Left ventricle myocardium superior (tissue), 1 donor: ENCODE measurements around the gene SCN1B. TPM values are rescaled to one million over a fixed set of nuclear protein-coding genes. Genes with fewer than 3 reads are reported as not detected.
"Not testable (repeated sequence)": the region's sequence is repeated elsewhere in the genome, so short reads cannot be mapped to it uniquely, and the experiment has no call there.

Source experiments
- ATAC-seq: fragments of 200-7000 bp; cut with Tn5 transposase; one replicate; pipeline ENCODE4 v1.9.1; 2020; ENCODE audit warnings: mild to moderate bottlenecking, moderate library complexity
- DNase-seq: peaks from one replicate; pipeline ENCODE4 v3.0.0-alpha.2; 2020
- intact Hi-C: fragments of 100-400 bp; cut with micrococcal nuclease; formaldehyde crosslinking; loops from one replicate; pipeline ENCODE4 v1.11.0; 2022
- total RNA-seq: library from RNA; stranded (reverse); fragmentation: NEBNext Ultra II Directional; extraction: Animal tissue kit (Norgen Biotek cat#: 25700); gene quantifications from one replicate; pipeline ENCODE4 v1.2.1, GENCODE V29; 2021
- donor health status: DM: no; HTN: yes; CAD: no; lungs with severe emphysema.

The SCN1B gene
- total RNA-seq, 1 donor from 2014 or later, result 45.7 TPM

DNA sequence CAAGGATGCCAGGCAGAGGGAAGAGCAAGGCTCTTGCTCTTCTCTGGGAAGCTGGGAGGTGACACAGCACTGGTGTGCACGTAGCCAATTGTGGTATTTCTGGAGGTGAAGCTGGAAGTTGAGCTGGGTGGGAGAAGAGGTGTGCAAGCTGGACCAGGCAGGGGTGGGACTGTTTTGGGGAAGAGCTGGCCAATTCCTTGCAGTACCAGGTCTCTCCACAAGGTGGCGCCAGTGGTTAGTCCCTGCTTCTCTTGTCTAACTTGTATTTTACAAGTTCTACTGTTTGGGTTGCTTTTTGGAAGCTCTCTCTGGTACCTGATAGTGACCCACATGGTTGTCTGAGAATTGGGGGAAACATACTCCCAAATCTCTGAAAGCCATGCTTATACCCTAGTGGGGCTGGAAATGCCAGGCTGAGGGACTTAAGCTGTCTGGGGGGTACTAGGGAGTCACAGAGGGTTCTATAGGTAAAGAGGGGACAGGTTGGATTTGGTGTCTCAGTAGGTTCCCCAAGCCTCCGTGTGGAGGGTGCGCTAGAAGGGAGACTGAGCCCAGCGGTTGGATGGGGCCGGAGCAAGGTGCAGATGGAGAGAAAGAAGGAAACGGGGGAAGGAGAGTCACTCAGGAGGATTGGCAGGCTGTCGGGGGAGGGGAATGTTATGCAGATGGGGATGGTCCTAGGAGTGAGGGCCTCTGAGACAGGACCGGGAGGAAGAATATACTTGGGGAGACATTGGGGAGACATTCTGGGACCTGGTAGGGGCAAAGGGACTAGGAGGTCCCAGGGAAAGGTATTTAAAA, 14.2 kb downstream of the SCN1B start:
- intact Hi-C loops, result no loop called here
- peak; percentile 72 for DNase-seq
- ATAC-seq, result no peak

DNA sequence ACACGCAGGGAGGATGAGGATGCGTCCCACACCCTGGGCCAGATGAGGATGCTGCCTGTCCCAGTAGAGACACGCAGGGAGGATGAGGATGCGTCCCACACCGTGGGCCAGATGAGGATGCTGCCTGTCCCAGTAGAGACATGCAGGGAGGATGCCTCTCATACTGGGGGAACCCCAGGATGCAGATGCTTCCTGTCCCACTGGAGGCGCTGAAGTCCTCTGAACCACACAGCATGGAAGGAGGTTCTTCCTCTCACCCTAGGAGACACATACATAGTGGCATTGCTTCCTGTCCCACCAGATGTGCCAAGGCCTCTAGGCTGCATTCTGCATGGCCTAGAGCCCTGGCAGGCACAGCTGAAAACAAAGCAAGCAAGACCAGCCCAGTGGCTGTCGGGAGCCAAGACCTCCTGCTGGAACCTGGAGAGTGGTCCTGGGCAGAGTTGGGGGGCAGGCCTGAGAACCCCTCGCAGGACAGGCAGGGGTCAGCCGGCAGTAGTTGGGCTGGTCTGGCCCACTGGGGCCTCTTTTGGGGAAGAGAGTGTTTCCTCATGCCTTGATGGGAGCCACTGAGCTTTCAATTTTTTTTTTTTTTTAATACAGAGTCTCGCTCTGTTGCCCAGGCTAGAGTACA, 15.5 kb downstream of the SCN1B start:
- no peak for DNase-seq
- no peak for ATAC-seq

DNA sequence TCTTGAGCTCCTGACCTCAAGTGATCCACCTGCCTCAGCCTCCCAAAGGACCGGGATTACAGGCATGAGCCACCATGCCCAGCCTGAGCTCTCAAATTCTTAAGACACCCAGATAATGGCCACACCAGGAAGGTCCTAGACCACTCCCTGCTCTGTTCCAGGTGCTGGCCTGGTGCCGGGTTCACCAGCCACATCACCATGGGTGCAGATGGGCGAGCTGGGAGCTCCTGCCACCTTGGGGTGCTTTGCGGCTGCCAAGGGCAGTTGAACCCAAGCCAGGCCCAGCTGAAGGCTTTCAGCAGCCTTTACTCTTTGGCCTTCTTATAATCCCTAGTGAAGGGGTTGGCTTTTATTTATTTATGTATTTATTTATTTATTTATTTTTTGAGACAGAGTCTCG, 16.2 kb downstream of the SCN1B start:
- intact Hi-C loops, result no loop called here
- no peak for DNase-seq
- no peak for ATAC-seq

More for the DNA sequence above, 15.5 kb downstream of the SCN1B start:
- intact Hi-C loops, result no loop called here

DNA sequence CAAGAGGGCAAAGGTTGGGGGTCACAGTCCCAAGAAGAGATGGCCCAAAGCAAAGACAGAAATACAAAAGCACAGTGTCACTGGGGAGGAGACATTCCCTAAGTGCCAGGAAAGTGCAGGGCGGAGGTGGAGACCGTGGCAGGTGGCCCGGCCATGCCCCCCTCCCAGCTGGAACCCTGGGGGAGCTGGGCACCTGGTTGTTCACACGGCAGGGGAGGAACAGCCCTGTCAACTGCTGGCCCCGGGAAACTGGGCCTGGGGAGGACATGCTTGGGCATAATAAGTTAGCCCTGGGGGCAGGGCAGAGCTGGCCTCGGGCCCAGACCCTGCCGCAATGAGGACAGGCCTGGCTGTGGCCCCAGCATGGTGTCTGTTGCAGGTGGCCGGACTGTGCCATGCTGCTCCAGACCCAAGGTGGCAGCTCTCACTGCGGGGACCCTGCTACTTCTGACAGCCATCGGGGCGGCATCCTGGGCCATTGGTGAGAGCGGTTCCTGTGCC, 18.7 kb downstream of the SCN1B start:
- ATAC-seq (peak; percentile 93), DNase-seq (peak; percentile 87)
- intact Hi-C loops, result no loop called here

DNA sequence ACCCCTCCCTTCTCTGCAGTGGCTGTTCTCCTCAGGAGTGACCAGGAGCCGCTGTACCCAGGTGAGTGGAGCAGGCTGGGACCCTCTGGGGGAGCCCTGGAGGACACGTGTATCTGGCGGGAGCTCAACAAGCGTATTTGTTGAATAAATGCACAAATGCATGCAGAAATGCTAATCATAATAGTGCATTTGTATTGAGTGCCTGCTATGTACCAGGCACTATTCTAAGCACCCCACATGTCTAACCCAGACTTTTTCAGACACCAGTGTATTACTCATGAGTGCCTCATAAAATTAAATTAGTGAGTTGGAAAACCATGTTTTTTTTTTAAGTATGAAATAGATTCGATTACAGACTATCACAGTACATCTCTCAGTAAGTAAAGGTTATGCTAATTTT, 19.2 kb downstream of the SCN1B start:
- intact Hi-C loops, result no loop called here
- ATAC-seq (no peak), DNase-seq (no peak)

DNA sequence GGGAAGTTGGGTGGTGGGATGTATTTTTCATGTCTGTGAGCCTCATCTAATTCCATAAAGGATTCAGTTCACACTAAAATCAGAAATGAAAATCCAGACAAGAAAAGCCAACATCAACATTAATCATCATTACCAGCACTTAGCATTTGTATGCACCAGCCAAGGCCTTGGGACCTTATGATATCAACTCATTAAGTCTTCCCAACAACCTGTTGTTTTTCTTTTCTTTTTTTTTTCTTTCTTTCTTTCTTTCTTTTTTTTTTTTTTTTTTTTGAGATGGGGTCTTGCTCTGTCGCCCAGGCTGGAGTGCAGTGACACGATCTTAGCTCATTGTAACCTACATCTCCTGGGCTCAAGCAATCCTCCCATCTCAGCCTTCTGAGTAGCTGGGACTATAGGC, 20.4 kb downstream of the SCN1B start:
- intact Hi-C loops, DNase-seq, ATAC-seq: not testable (repeated sequence)

DNA sequence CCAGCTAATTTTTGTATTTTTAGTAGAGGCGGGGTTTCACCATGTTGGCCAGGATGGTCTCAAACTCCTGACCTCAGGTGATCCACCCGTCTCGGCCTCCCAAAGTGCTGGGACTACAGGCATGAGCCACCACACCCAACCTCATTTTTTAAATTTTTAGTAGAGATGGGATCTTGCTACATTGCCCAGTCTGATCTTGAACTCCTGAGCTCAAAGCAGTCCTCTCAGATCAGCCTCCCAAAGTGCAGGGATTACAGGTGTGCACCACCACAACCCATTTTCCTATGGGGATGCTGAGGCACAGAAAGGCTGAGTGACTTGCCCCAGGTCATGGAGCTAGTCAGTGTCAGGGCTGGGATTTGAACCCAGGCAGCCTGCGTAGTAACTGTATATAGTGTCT, 21.0 kb downstream of the SCN1B start:
- intact Hi-C loops, DNase-seq, ATAC-seq: not testable (repeated sequence)

DNA sequence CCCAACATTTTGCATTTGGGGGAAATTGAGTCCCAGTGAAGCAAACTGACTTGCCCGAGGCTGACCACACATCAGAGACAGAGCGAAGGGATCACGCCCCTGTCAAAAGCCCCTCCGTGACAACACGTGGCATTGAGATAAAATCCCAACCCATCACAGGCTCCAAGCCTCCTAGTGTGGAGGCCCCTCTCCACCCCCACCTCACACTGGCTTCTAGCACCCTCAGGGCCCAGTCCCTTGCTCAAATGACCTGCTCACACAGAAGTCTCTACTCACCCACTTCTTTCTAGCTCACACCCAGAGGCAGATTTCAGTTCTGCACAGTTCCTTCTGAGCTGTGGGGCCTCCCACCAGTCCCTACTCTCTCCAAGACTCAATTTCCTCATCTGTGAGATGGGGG, 21.5 kb downstream of the SCN1B start:
- DNase-seq, result no peak
- intact Hi-C loops, result no loop called here
- ATAC-seq, result no peak

DNA sequence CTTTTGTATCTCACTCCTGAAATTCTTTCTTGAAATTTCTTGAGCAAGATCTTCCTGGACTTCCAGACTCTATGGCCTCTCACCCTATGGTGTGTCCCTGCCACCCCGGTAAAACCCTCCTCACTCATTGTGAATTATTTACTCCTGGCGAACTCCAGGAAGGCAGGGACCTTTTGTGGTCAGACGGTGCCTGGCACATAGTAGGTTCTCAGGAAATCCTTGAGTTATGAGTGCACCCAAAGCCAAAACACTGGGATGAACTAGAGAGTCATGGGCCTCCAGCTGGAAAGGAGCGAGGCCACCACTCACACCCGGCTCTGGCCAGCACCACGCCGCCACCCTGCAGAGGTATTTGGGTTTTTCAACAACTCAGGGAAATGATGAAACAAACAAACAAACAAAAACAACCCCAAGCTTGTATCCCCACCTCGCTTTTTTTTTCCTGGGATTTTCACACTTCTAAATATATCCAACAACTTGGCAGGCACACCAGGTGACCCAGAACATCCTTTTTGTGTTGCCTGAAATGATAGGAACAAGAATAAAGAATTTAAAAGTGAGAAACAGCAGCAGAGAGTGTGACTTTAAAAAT, 22.4 kb downstream of the SCN1B start:
- no peak for ATAC-seq
- no peak for DNase-seq
- intact Hi-C loops, result no loop called here

DNA sequence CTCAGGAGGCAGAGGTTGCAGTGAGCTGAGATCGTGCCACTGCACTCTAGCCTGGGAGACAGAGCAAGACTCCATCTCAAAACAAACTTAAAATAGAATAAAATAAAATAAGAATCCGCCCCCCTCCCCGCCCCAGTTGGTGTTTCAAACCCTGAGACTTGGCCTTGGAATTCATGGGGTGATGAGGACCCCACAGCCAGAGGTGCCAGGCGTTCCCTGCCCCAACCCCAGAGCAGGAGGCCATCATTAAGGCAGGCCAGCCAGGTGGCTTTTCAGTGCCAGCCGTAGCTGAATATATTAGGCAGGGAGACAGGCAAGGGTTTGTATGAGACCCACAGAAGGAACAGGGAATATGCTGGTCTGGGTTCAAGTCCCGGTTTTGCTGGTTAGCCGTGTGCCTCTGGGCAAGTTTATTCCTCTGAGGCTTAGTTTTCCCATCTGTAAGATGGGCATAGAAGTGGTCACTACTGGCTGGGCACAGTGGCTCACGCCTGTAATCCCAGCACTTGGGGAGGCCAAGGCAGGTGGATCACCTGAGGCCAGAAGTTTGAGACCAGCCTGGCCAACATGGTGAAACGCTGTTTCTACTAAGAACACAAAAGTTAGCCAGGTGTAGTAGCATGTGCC, 23.5 kb downstream of the SCN1B start:
- intact Hi-C loops, result no loop called here
- DNase-seq (no peak), ATAC-seq (no peak)

DNA sequence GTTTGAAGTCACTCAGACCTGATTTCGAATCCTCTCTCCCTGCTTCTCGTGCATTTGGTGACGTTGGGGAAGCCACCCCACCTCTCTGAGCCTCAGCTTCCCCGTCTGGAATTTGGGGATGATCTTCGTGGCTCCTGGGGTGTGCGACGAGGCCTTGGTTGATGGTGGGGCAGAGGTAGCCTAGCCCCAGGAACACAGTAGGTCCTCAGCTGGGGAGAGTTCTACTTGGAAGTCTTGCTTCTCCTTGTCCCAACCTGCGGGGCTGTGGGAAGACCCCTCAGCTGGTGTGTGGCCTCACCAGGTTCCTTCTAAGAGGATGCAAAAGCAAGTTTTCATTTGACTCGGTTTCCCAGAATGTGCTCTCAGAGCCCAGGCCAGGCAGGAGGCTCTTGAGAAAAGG, 24.4 kb downstream of the SCN1B start:
- intact Hi-C loops, result no loop called here
- ATAC-seq, result no peak
- no peak for DNase-seq

DNA sequence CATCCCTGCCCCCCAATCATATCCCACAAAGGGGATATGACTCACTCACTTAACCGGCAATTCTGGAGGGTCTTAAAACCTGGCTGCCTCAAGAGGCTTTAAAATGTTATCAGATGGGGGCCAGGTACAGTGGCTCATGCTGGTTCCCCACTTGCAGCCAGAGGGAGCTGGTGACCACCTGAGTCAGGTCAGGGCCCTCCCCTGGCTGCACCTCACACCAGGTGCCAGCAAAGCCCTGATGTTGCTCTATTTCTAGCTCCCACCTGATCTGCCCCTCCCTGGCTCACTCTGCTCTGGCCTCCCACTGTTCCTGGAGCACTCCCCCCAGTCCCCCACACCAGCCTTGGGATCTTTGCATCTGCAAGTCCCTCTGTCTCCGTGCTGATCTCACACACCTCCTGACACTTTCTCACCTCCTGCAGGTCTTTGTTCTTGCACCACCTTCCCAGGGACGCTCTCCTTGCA, 25.5 kb downstream of the SCN1B start:
- intact Hi-C loops, result no loop called here
- no peak for ATAC-seq
- DNase-seq, result no peak

DNA sequence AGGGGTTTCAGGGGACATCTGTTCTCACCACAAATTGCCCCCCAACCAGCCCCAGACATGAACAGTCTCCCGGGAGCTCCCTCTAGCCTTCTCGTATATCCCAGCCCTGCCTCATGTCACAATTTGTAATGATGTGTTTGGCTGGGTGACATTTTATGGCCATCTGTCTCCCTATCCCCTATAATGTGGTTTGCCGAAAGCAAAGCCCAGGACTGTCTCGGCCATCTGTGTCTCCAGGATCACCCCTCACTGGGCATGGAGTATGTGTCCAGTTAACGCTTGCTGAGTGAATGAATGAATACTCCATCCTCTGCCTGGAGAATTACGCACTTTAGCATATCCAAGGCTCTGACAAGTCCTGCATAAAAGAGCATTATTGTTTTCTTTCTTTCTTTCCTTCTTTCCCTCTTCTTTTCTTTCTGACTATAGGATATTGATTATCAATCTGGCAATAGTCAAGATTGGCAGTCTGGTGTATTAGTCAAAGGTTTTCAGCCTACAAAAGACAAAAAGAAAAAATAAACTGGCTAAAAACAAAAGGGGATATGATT, 26.3 kb downstream of the SCN1B start:
- intact Hi-C loops, result no loop called here
- no peak for DNase-seq
- ATAC-seq, result no peak

DNA sequence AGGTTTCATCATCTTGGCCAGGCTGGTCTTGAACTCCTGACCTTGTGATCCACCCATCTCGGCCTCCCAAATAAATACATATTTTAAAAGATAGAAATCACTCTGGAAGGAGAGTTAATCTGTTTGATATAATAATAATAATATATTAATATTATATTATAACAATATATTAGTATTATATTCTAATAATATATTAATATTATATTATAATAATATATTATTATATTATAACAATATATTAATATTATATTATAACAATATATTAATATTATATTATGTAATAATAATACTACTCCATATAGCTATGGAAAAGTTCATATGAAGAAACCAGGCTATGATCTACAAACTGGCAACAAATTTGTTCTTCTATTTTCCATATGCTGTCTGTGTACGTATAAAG, 28.1 kb downstream of the SCN1B start:
- no peak for DNase-seq
- intact Hi-C loops, result no loop called here

DNA sequence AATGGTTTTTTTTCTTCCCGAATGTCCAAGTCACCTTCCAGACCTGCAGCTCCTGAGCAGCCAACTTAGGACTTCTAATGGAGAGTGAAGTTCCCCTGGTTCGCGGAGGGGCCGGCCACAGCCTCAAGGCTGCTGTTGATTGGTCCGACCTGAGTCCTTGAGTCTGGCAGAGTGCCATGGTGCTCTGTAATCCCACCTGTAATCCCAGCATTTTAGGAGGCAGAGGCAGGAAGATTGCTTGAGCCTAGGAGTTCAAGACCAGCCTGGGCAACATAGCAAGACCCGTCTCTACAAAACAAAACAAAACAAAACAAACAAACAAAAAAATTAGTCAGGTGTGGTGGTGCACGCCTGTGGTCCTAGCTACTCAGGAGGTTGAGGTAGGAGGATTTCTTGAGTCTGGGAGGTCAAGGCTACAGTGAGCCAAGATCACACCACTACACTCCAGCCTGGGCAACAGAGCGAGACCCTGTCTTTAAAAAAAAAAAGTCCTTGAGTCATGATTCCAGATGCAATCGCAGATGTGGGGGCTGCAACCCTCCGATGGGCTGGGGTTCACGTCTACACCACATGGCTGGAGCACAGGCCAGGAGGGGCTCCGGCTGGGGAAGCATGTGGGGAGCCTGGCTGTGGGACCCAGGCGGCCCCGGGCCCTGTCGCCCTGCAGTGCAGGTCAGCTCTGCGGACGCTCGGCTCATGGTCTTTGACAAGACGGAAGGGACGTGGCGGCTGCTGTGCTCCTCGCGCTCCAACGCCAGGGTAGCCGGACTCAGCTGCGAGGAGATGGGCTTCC, 28.9 kb downstream of the SCN1B start:
- no peak for DNase-seq
- intact Hi-C loops, result no loop called here
- no peak for ATAC-seq

More for the DNA sequence above, 28.1 kb downstream of the SCN1B start:
- ATAC-seq, result no peak

DNA sequence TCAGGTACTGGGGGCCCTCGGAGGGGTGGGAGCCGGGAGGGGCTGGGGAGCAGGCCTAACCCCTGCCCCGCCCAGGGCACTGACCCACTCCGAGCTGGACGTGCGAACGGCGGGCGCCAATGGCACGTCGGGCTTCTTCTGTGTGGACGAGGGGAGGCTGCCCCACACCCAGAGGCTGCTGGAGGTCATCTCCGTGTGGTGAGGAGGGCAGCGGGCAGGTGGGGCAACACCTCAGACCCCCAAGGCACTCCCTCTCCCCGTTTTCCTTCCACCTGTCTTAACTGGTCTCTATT, 29.5 kb downstream of the SCN1B start:
- DNase-seq (no peak), ATAC-seq (no peak)
- intact Hi-C loops, result no loop called here

DNA sequence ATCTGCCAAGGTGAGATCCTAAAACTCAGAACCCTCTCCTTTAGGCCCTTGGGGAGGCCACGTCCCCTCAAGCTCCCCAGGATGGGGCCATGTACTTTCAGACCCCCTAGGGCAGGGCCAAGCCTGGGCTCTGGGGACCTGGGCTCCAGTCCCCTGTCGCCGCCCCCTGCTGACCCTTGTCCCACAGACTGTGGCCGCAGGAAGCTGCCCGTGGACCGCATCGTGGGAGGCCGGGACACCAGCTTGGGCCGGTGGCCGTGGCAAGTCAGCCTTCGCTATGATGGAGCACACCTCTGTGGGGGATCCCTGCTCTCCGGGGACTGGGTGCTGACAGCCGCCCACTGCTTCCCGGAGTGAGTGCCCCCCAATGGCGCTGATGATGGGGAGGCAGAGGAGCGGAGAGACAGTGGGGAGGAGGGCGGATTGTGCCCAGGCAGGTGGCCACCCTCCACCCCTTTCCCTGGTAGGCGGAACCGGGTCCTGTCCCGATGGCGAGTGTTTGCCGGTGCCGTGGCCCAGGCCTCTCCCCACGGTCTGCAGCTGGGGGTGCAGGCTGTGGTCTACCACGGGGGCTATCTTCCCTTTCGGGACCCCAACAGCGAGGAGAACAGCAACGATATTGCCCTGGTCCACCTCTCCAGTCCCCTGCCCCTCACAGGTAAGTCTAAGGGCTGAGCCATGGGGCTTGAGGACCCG, 30.0 kb downstream of the SCN1B start:
- DNase-seq, result no peak

DNA sequence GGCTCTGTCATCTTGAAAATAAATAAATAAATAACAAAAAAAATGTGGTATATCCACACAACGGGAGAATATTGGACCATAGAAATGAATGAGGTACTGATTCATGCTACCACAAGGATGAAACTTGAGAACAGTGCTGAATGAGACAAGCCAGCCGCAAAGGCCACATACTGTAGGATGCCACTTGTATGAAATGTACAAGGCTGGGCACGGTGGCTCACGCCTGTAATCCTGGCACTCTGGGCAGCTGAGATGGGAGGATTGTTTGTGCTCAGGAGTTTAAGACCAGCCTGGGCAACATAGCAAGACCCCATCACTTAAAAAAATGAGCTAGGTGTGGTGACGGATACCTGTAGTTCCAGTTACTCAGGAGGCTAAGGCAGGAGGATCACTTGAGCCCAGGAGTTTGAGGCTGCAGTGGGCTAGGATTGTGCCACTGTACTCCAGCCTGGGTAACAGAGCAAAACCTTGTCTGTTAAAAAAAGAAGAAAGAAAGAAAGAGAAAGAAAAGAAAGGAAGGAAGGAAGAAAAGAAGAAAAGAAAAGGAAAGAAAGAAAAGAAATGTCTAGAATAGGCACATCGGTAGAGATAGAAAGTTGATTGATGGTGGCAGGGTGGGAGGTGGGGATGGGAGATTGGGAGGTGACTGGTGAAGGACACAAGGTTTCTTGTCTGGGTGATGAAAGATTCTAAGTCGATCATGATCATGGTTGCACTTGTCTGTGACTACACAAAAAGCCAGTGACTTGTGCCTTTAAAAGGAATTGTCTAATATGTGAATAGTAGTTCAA, 31.5 kb downstream of the SCN1B start:
- DNase-seq, result no peak

More for the DNA sequence above, 30.0 kb downstream of the SCN1B start:
- intact Hi-C loops, result no loop called here
- ATAC-seq, result no peak

More for the DNA sequence above, 31.5 kb downstream of the SCN1B start:
- intact Hi-C loops, result no loop called here
- no peak for ATAC-seq
